HS-5 (cell line): ENCODE measurements around the gene TVP23B.
A peak's percentile ranks its signal among the peaks of the same experiment; 100 is the strongest.
"Not testable (repeated sequence)": the region's sequence is repeated elsewhere in the genome, so short reads cannot be mapped to it uniquely, and the experiment has no call there.

Source experiments
- DNase-seq: peaks from one replicate; pipeline ENCODE4 v3.0.0-alpha.2; 2012; ENCODE audit warnings: low read depth

TVP23B gene

DNA sequence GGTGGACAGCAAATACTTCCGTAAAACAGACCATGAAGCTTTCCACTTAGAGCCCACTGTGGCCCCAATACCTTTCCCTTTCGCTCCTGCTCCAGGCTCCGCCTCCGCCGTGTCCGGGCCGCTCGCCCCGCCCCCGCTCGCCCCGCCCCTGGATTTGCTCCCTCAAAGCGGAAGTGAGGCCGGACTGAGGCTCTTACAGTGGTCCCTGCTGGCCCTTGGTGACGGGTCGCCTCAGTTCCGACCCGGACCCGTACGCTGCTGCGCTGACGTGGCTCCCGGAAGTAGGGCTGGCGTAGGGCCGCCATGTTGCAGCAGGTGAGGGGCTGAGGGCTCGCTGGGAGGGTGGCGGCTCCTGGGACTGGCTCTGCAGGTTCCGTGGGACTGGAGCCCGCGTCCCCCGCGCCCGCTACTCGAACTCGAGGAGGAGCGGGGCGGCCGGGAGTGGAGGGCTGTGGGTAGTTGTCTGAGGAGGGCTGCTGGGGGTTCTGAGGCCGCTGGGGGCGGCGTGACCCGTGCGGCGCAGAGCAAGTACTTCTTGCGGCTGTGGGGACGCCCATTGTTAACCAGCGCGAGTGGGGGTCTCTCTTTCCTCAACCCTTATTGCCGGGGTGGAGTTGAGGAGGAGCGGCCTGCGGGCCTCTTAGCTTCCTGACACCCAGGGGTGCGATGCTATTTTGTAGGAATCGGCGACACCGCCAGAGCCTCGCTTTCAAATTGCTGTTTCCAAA lies at the start of gene TVP23B:
TSS of gene TVP23B (plus strand) at position 193 of the 728 bp plus-strand sequence. CDS start at position 304, 111 bp downstream.
- DNase-seq, result peak; percentile 60

DNA sequence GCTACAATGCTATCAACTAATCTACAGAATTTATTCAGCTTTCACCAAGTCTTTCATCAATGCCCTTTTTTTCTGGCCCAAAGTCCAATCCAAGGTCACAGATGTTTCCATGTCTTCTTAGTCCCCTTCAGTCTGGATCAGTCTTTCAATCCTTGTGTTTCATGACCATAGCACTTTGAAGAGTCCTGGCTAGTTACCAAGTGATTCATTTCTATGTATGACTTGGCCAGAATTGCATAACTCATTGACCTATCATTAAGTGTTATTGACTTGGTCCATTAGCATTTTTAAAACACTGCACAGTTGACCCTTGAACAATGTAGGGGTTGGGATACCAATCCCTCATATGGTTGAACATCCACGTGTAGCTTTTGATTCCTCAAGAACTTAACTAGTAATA lies 48.5 kb upstream of the TVP23B start:
- DNase-seq, result not testable (repeated sequence)

GRCh38 chr17:18733350-18733749 lies 47.6 kb upstream of the TVP23B start:
- not testable (repeated sequence) for DNase-seq

DNA sequence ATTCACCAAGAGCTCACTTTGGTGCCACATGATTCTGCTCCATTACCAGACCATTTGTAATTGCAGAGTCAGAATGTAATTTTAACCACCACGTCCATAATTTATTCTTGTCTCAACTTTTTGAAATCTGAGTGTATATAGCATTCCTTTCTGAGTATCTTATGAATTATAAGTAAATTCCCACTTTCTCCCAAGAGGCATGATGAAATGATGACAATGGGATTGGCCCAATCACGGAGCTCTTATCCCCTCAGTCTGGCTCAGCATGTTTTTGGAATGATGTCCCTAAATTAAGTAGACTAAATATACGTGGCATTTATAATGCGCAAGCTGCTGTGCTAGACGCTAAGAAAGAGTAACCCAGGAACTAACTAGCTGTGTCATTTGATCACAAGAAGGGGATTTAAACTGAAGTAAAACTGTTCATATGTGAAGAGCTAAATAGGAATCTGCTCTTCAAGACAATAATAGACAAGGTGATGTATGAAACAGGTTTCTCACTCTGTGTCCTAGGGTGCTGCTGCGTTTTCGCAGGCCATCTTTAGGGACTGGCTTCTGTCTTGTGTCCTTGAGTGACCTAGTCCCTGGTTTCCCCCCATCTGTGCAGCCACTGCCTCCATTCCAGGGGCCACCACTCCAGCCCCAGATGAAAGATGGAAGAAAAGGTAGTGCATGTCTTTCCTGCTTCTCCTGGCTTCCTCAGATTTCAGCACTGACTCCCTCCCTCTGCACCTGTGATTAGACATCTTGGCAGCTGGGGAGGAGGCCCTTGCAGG lies 41.2 kb upstream of the TVP23B start:
- DNase-seq, result not testable (repeated sequence)

- DNase-seq, result not testable (repeated sequence)
Observed at GRCh38 chr17:18741228-18741627, 39.8 kb upstream of the TVP23B start.

DNA sequence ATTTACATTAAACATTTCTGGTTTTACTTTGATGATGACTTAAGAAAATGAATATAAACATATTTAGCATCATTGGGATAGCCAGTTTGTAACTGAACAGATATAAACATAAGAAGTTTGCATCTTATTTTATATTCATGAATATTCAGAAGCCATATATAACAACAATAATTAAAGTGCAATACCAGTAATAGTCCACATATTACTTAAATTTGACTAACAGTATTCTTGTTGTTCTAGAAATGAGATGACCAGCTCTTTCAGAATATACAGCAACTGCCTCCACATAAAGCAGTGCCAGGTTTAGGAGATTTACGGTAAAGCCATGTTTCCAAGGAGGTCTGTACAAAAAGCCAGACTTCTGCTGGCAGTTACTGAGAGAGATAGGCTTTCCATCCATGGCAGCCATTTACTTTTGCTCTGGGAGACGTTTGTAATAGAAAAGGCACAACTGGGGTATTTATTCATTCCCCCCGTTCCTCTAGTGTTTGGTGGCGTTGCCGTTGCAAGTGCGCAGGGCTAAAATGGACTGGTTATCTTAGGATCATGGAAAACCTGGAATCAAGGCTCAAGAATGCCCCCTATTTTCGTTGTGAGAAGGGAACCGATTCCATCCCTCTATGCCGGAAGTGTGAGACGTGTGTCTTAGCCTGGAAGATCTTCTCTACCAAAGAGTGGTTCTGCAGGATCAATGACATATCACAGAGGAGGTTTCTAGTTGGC lies 37.1 kb upstream of the TVP23B start, which contains the start of gene FBXW10:
TSS of gene FBXW10 (plus strand) at position 356 of the 723 bp plus-strand sequence. CDS start at position 547, 191 bp downstream.
- not testable (repeated sequence) for DNase-seq

- DNase-seq, result not testable (repeated sequence)
Observed at GRCh38 chr17:18744726-18745125, 36.3 kb upstream of the TVP23B start.

GRCh38 chr17:18746551-18746950 lies 34.4 kb upstream of the TVP23B start:
- DNase-seq, result not testable (repeated sequence)

GRCh38 chr17:18747501-18747900 lies 33.5 kb upstream of the TVP23B start:
- not testable (repeated sequence) for DNase-seq

GRCh38 chr17:18750242-18750641 lies 30.7 kb upstream of the TVP23B start:
- DNase-seq, result not testable (repeated sequence)

- not testable (repeated sequence) for DNase-seq
Observed at GRCh38 chr17:18753829-18754409, 27.1 kb upstream of the TVP23B start.

DNA sequence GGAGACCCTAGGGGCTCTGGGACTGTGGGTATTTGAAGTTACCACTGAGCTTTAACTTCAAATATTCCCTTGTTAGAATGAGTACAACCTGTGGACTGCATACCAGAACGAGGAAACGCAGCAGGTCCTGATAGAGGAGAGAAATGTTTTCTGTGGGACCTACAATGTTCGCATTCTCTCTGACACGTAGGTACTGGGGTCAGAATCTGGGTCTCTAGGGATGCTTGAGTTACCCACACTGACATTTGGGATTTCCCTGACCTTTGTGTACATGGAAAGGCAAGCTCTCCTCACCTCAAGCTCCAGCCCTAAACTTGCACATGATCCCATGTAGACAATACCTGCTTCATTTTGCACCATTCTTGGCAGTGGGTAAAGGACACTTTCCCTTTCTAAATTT lies 25.0 kb upstream of the TVP23B start:
- DNase-seq, result not testable (repeated sequence)

GRCh38 chr17:18757368-18758044 lies 23.5 kb upstream of the TVP23B start:
- DNase-seq, result not testable (repeated sequence)

- not testable (repeated sequence) for DNase-seq
Observed at GRCh38 chr17:18758344-18758743, 22.6 kb upstream of the TVP23B start.

GRCh38 chr17:18760221-18760620 lies 20.8 kb upstream of the TVP23B start:
- DNase-seq, result not testable (repeated sequence)

GRCh38 chr17:18770572-18770971 lies 10.4 kb upstream of the TVP23B start:
- DNase-seq, result not testable (repeated sequence)

- DNase-seq, result not testable (repeated sequence)
Observed at GRCh38 chr17:18771066-18771465, 9.9 kb upstream of the TVP23B start.

GRCh38 chr17:18772471-18772870 lies 8.5 kb upstream of the TVP23B start:
- no peak for DNase-seq

- DNase-seq, result not testable (repeated sequence)
Observed at GRCh38 chr17:18781805-18782204, 822 bp downstream of the TVP23B start.

GRCh38 chr17:18785933-18786332 lies 5.0 kb downstream of the TVP23B start:
- DNase-seq, result not testable (repeated sequence)

GRCh38 chr17:18786890-18787289 lies 5.9 kb downstream of the TVP23B start:
- not testable (repeated sequence) for DNase-seq
